HG02852 (cell line): ENCODE measurements around the gene PPP1R7.

ENCODE experiments used
- ATAC-seq: cut with Tn5 transposase; IDR thresholded peaks from one replicate; pipeline ENCODE4 v1.9.1; 2021; ENCODE audit warnings: mild to moderate bottlenecking, moderate library complexity; ENCODE audit not compliant: unreplicated experiment

The PPP1R7 gene

GRCh38 chr2:241228081-241228859 is 78.0 kb downstream of the PPP1R7 start:
- no peak for ATAC-seq

GRCh38 chr2:241228860-241229516 is 78.7 kb downstream of the PPP1R7 start:
- ATAC-seq = no peak

GRCh38 chr2:241229563-241230401 is 79.5 kb downstream of the PPP1R7 start:
- no peak for ATAC-seq

GRCh38 chr2:241230435-241230834 is 80.2 kb downstream of the PPP1R7 start:
- ATAC-seq = no peak

GRCh38 chr2:241232736-241233575 is 82.7 kb downstream of the PPP1R7 start:
- ATAC-seq = no peak
